ENCODE results near the gene PLAAT1. TPM values are rescaled to one million over a fixed set of nuclear protein-coding genes. Genes with fewer than 3 reads are reported as not detected.

The PLAAT1 gene
- total RNA-seq, 1 experiment from 2014 or later: not detected

GRCh38 chr3:193314161-193314560 is 73.1 kb downstream of the PLAAT1 start:
- Histone ChIP-seq H3K27ac (ENCODE audit: low read depth, low read length) (no peak overlapping the region), H2AFZ (ENCODE audit: low read depth, low read length, poor library complexity, severe bottlenecking) (no peak overlapping the region), H3K4me1 (ENCODE audit: control insufficient read depth in 1 of 2, insufficient read depth in 2 of 2, low read length in 2 of 2) (no peaks in the 10 kb centered on the region), H3K4me3 (replicated peaks in 1 of 2; ENCODE audit: low read depth in 1 of 2, low read length in 2 of 2) (no peak overlapping the region), H3K9me2 (ENCODE audit: insufficient read depth) (no peaks in the 10 kb centered on the region), H3K36me3 (ENCODE audit: control insufficient read depth in 1 of 2, insufficient read depth in 2 of 2, low read length in 2 of 2) (no peaks in the 10 kb centered on the region), H3K9me3 (ENCODE audit: control insufficient read depth in 1 of 2, insufficient read depth in 1 of 2, low read depth in 1 of 2, low read length in 2 of 2) (no peaks in the 10 kb centered on the region), H4K20me1 (ENCODE audit: insufficient read depth) (no peaks in the 10 kb centered on the region), H3K9ac (ENCODE audit: low read length) (no peak overlapping the region), H3K27me3 (ENCODE audit: insufficient read depth, low read length) (peaks cover 26% of the 10 kb centered on the region; the same call in 1 of the 2 replicates), H3K79me2 (ENCODE audit: insufficient read depth, low read length) (no peaks in the 10 kb centered on the region), H3K4me2 (ENCODE audit: low read length) (no peak overlapping the region)
- peak in 2 of 3 experiments; percentile 38 to 46; a peak in 4 of 6 replicates for TF ChIP-seq CTCF (IDR thresholded peaks at IDR 0.05 in 2 of 3, conservative IDR thresholded peaks at IDR 0.05 in 1 of 3; ENCODE audit: borderline replicate concordance in 1 of 3, insufficient read depth in 1 of 3, low read depth in 2 of 3, low read length in 2 of 3)
- TF ChIP-seq ZNF274 (IDR thresholded peaks at IDR 0.05; ENCODE audit: low read depth, low read length): no peak
- POLR2A ChIA-PET: no interaction called here
- no peak for DNase-seq (ENCODE audit: low read depth, low spot score)
- peak; percentile 73 for ATAC-seq
- RAD21 ChIA-PET (ENCODE audit: low non-redundant PET in 1 of 2, low total read pairs in 2 of 2, uncharacterized antibody in 2 of 2, unreplicated experiment in 2 of 2): no interaction called here
- CTCF ChIA-PET: no interaction called here
- BruUV-seq (replicated peaks): no TSS peak
- intact Hi-C loops (cut with micrococcal nuclease): no loop called here

- Histone ChIP-seq H4K20me1 (ENCODE audit: insufficient read depth) (no peaks in the 10 kb centered on the region), H3K4me3 (replicated peaks in 1 of 2; ENCODE audit: low read depth in 1 of 2, low read length in 2 of 2) (no peak overlapping the region), H2AFZ (ENCODE audit: low read depth, low read length, poor library complexity, severe bottlenecking) (no peak overlapping the region), H3K79me2 (ENCODE audit: insufficient read depth, low read length) (no peaks in the 10 kb centered on the region), H3K9me3 (ENCODE audit: control insufficient read depth in 1 of 2, insufficient read depth in 1 of 2, low read depth in 1 of 2, low read length in 2 of 2) (no peaks in the 10 kb centered on the region), H3K4me1 (ENCODE audit: control insufficient read depth in 1 of 2, insufficient read depth in 2 of 2, low read length in 2 of 2) (no peaks in the 10 kb centered on the region), H3K27ac (ENCODE audit: low read depth, low read length) (no peak overlapping the region), H3K4me2 (ENCODE audit: low read length) (no peak overlapping the region), H3K27me3 (ENCODE audit: insufficient read depth, low read length) (peaks cover 30% of the 10 kb centered on the region; the same call in 1 of the 2 replicates), H3K9me2 (ENCODE audit: insufficient read depth) (no peaks in the 10 kb centered on the region), H3K36me3 (ENCODE audit: control insufficient read depth in 1 of 2, insufficient read depth in 2 of 2, low read length in 2 of 2) (no peaks in the 10 kb centered on the region), H3K9ac (ENCODE audit: low read length) (no peak overlapping the region)
- no TSS peak for BruUV-seq (replicated peaks)
- intact Hi-C loops (cut with micrococcal nuclease): no loop called here
- ATAC-seq (no peak), DNase-seq (ENCODE audit: low read depth, low spot score) (no peak)
- ChIA-PET POLR2A (no interaction called here), RAD21 (ENCODE audit: low non-redundant PET in 1 of 2, low total read pairs in 2 of 2, uncharacterized antibody in 2 of 2, unreplicated experiment in 2 of 2) (no interaction called here), CTCF (no interaction called here)
- TF ChIP-seq CTCF (IDR thresholded peaks at IDR 0.05 in 2 of 3, conservative IDR thresholded peaks at IDR 0.05 in 1 of 3; ENCODE audit: borderline replicate concordance in 1 of 3, insufficient read depth in 1 of 3, low read depth in 2 of 3, low read length in 2 of 3): no peak
- no peak for TF ChIP-seq ZFX (IDR thresholded peaks at IDR 0.05)
- no peak for TF ChIP-seq ELF1 (IDR thresholded peaks at IDR 0.05; ENCODE audit: borderline replicate concordance, low read depth)
Measured at GRCh38 chr3:193317682-193318300, 76.8 kb downstream of the PLAAT1 start.
